Loucy (cell line): ENCODE results near the gene CAP2.

Source experiments
- H2AFZ ChIP-seq: fragments of 200-600 bp; sonication (generic); 2 replicates; pipeline ENCODE4 v1.6.0; 2016; ENCODE audit warnings: antibody characterized with exemption, mild to moderate bottlenecking, low read length, moderate library complexity
- H3F3A ChIP-seq: fragments of 200-600 bp; 2 replicates; pipeline ENCODE4 v1.6.0; 2016; ENCODE audit warnings: antibody characterized with exemption, low read depth, mild to moderate bottlenecking
- H3K27me3 ChIP-seq: fragments of 200-600 bp; sonication (generic); 2 replicates; pipeline ENCODE4 v1.6.1; 2014; ENCODE audit warnings: low read length, mild to moderate bottlenecking; ENCODE audit not compliant: insufficient read depth, poor library complexity, severe bottlenecking
- H3K36me3 ChIP-seq: fragments of 200-600 bp; sonication (generic); 2 replicates; pipeline ENCODE4 v1.6.1; 2016; ENCODE audit warnings: low read length; ENCODE audit not compliant: insufficient read depth
- H3K4me1 ChIP-seq: fragments of 200-600 bp; sonication (generic); 2 replicates; pipeline ENCODE4 v1.5.1; 2014; ENCODE audit warnings: low read length, mild to moderate bottlenecking; ENCODE audit not compliant: insufficient read depth, poor library complexity, severe bottlenecking
- H3K4me2 ChIP-seq: fragments of 200-600 bp; sonication (generic); 2 replicates; pipeline ENCODE4 v1.6.0; 2014; ENCODE audit warnings: antibody characterized with exemption, low read length, low read depth, mild to moderate bottlenecking; ENCODE audit not compliant: poor library complexity, severe bottlenecking
- H3K4me3 ChIP-seq: fragments of 200-600 bp; sonication (generic); 2 replicates; pipeline ENCODE4 v1.5.1; 2014; ENCODE audit warnings: low read length, mild to moderate bottlenecking, mixed read lengths; ENCODE audit not compliant: poor library complexity, severe bottlenecking
- H3K79me2 ChIP-seq: fragments of 200-600 bp; sonication (generic); 2 replicates; pipeline ENCODE4 v1.6.1; 2014; ENCODE audit warnings: low read length; ENCODE audit not compliant: insufficient read depth
- H3K9ac ChIP-seq: fragments of 200-600 bp; sonication (generic); 2 replicates; pipeline ENCODE4 v1.6.0; 2014; ENCODE audit warnings: mild to moderate bottlenecking, low read depth, low read length, moderate library complexity; ENCODE audit not compliant: poor library complexity, severe bottlenecking
- H3K9me2 ChIP-seq: fragments of 200-600 bp; sonication (generic); replicated peaks from 2 replicates; pipeline ENCODE4 v1.6.1; 2016; ENCODE audit warnings: low read depth, low read length, mixed read lengths
- H3K9me3 ChIP-seq: fragments of 200-600 bp; sonication (generic); 2 replicates; pipeline ENCODE4 v1.6.1; 2014; ENCODE audit warnings: mild to moderate bottlenecking, antibody characterized with exemption, low read length, low read depth; ENCODE audit not compliant: insufficient read depth
- H4K20me1 ChIP-seq: fragments of 200-600 bp; sonication (generic); 2 replicates; pipeline ENCODE4 v1.6.0; 2014; ENCODE audit warnings: antibody characterized with exemption, low read length, mild to moderate bottlenecking; ENCODE audit not compliant: insufficient read depth, poor library complexity, severe bottlenecking
- CTCF ChIP-seq: fragments of 200-600 bp; sonication (generic); conservative IDR thresholded peaks from 2 replicates; pipeline ENCODE4 v1.5.1; 2014; ENCODE audit warnings: mild to moderate bottlenecking, antibody characterized with exemption, low read length
- EZH2phosphoT487 ChIP-seq: fragments of 200-600 bp; IDR thresholded peaks from 2 replicates; pipeline ENCODE4 v1.6.1; 2018; ENCODE audit warnings: antibody characterized with exemption, mild to moderate bottlenecking, moderate library complexity, borderline replicate concordance

CAP2 gene

DNA sequence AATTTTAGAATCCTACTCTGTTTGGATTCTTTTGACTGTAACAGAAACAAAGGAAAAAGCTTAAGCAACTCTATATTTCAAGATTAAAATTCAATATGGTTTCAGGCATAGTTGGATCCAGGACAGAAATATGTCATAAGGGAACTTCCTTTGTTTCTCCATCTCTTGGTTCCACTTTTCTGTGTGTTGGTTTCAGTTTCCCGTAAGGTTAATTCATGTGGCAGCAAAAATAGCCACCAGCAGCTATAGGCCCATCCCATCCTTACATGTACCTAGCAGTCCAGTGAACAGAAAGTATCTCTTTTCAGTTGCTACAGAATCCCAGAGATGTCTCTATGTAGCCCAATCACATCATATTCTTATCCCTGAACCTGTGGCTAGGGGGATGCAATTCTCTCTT, 197.9 kb downstream of the CAP2 start:
- no peaks in the 10 kb centered on the region for H3K27me3 ChIP-seq
- no peaks in the 10 kb centered on the region for H3K4me1 ChIP-seq
- H4K20me1 ChIP-seq, result no peaks in the 10 kb centered on the region
- H3F3A ChIP-seq, result no peaks in the 10 kb centered on the region
- no peaks in the 10 kb centered on the region for H3K9me3 ChIP-seq
- TF ChIP-seq CTCF (no peak), EZH2phosphoT487 (no peak)
- H2AFZ ChIP-seq, result no peak overlapping the region
- H3K9me2 ChIP-seq, result no peaks in the 10 kb centered on the region
- H3K4me2 ChIP-seq, result no peak overlapping the region
- no peaks in the 10 kb centered on the region for H3K79me2 ChIP-seq
- H3K9ac ChIP-seq, result no peak overlapping the region
- H3K4me3 ChIP-seq, result no peak overlapping the region
- H3K36me3 ChIP-seq, result no peaks in the 10 kb centered on the region

DNA sequence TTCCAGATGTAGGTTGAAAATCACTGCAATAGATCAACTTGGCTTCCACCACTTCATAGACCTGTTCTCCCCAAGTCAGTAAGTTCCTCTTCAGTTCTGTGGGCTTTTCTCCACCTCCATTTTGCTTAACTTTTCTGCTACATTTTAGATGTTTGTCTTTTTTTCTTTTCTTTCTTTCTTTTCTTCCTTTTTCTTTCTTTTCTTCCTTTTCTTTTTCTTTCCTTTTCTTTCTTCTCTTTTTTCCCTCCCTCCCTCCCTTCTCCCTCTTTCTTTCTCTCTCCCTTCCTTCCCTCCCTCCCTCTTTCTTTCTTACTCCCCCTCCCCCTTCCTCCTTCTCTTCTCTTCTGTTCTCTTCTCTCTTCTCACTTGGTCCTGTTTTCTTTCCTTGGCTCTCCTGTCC, 199.9 kb downstream of the CAP2 start:
- H4K20me1 ChIP-seq, result no peaks in the 10 kb centered on the region
- no peak overlapping the region for H3K4me3 ChIP-seq
- no peaks in the 10 kb centered on the region for H3K36me3 ChIP-seq
- no peaks in the 10 kb centered on the region for H3K27me3 ChIP-seq
- H3K4me1 ChIP-seq, result no peaks in the 10 kb centered on the region
- no peaks in the 10 kb centered on the region for H3F3A ChIP-seq
- no peak overlapping the region for H3K4me2 ChIP-seq
- no peak overlapping the region for H3K9ac ChIP-seq
- no peak overlapping the region for H2AFZ ChIP-seq
- TF ChIP-seq EZH2phosphoT487, result no peak
- no peak for TF ChIP-seq CTCF
- H3K9me3 ChIP-seq, result no peaks in the 10 kb centered on the region
- no peaks in the 10 kb centered on the region for H3K9me2 ChIP-seq
- no peaks in the 10 kb centered on the region for H3K79me2 ChIP-seq

DNA sequence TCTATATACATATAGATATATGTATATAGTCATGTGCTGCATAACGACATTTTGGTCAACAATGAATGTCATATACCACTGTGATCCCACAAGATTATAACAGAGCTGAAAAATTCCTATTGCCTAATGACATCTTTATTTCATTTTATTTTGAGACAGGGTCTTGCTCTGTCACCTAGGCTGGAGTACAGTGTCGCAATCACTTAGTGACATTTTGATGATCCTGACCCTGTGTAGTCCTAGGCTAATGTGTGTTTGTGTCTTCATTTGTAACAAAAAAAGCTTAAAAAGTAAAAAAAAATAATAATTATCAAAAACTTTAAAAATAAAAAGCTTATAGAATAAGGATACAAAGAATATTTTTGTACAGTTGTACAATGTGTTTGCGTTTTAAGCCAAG, 202.7 kb downstream of the CAP2 start:
- Histone ChIP-seq H3K9me3 (no peaks in the 10 kb centered on the region), H2AFZ (no peak overlapping the region), H3K36me3 (no peaks in the 10 kb centered on the region), H3K27me3 (no peaks in the 10 kb centered on the region), H3K9me2 (no peaks in the 10 kb centered on the region), H3F3A (no peaks in the 10 kb centered on the region), H4K20me1 (peaks cover 1% of the 10 kb centered on the region), H3K9ac (no peak overlapping the region), H3K4me2 (no peak overlapping the region), H3K4me3 (no peak overlapping the region), H3K4me1 (peaks cover 5% of the 10 kb centered on the region), H3K79me2 (peaks cover 2% of the 10 kb centered on the region; the same call in 1 of the 2 replicates)
- TF ChIP-seq CTCF (no peak), EZH2phosphoT487 (no peak)
